H1 (cell line): ENCODE data around the gene SNRNP70. TPM values are rescaled to one million over a fixed set of nuclear protein-coding genes. Genes with fewer than 3 reads are reported as not detected.

Experiments
- CTCF ChIA-PET: fragments of 300-600 bp; sonication (Branson Sonifier 250); formaldehyde crosslinking; loops from one replicate; lab custom pipeline; 2021; ENCODE audit not compliant: partially characterized antibody; lab: Charles Lee
- POLR2A ChIA-PET: fragments of 300-600 bp; sonication (Branson Sonifier 250); formaldehyde crosslinking; loops from one replicate; lab custom pipeline; 2021; ENCODE audit warnings: inconsistent platforms; ENCODE audit not compliant: partially characterized antibody; lab: Charles Lee
- DNase-seq, 2 experiments: peaks; one replicate each; pipeline versions ENCODE4 v3.0.0 to v3.0.0-alpha.2; 2010 to 2022; ENCODE audit warnings: low spot score in 2 of 2, low read depth in 1 of 2, mixed read lengths in 1 of 2
- FAIRE-seq: peaks from 2 replicates; lab custom pipeline; 2011; peaks lifted over from hg19 to GRCh38; lab: Jason Lieb, UNC
- H2AFZ ChIP-seq: 2 replicates; pipeline ENCODE4 v1.8.1; 2012; ENCODE audit warnings: low read length, inconsistent platforms
- H2AK5ac ChIP-seq: 2 replicates; pipeline ENCODE4 v1.6.1; 2013; ENCODE audit warnings: low read depth, low read length
- H2BK120ac ChIP-seq: replicated peaks from 2 replicates; pipeline ENCODE3; 2013; ENCODE audit warnings: low read depth, low read length, inconsistent platforms
- H2BK12ac ChIP-seq: 2 replicates; pipeline ENCODE4 v1.6.1; 2013; ENCODE audit warnings: low read depth, low read length
- H2BK15ac ChIP-seq: 2 replicates; pipeline ENCODE4 v1.6.1; 2013; ENCODE audit warnings: low read length
- H2BK20ac ChIP-seq: 2 replicates; pipeline ENCODE4 v1.6.1; 2013; ENCODE audit warnings: low read length
- H2BK5ac ChIP-seq: 2 replicates; pipeline ENCODE4 v1.6.1; 2013; ENCODE audit warnings: low read depth, low read length
- H3K14ac ChIP-seq: 2 replicates; pipeline ENCODE4 v1.6.1; 2013; ENCODE audit warnings: inconsistent platforms; ENCODE audit not compliant: insufficient read length
- H3K18ac ChIP-seq: 2 replicates; pipeline ENCODE4 v1.6.1; 2013; ENCODE audit warnings: low read length; ENCODE audit errors: extremely low read depth
- H3K23ac ChIP-seq: 2 replicates; pipeline ENCODE4 v1.6.1; 2013; ENCODE audit warnings: inconsistent platforms; ENCODE audit not compliant: insufficient read length
- H3K23me2 ChIP-seq: 2 replicates; pipeline ENCODE4 v1.6.1; 2013; ENCODE audit warnings: low read depth, low read length
- H3K27ac ChIP-seq: 2 replicates; pipeline ENCODE4 v1.6.1; 2011; ENCODE audit warnings: low read depth, low read length, inconsistent platforms
- H3K27me3 ChIP-seq, 4 experiments: replicated peaks in 1 of 4; 1 replicate in 1 of 4; 2 replicates in 3 of 4; pipeline versions ENCODE4 v1.6.1 to v1.8.1; 2011 to 2013; ENCODE audit warnings: low read length in 3 of 4, mild to moderate bottlenecking in 3 of 4, inconsistent platforms in 2 of 4, mixed read lengths in 2 of 4, moderate library complexity in 1 of 4; ENCODE audit not compliant: control insufficient read depth in 3 of 4, insufficient read depth in 3 of 4; ENCODE audit errors: extremely low read depth in 1 of 4
- H3K36me3 ChIP-seq, 4 experiments: 2 replicates each; pipeline versions ENCODE4 v1.6.1 to v1.8.1; 2011 to 2013; ENCODE audit warnings: mild to moderate bottlenecking in 4 of 4, low read length in 3 of 4, moderate library complexity in 2 of 4, control low read depth in 1 of 4, inconsistent platforms in 1 of 4; ENCODE audit not compliant: insufficient read depth in 4 of 4, control insufficient read depth in 2 of 4
- H3K4ac ChIP-seq: replicated peaks from 2 replicates; pipeline ENCODE3; 2013; ENCODE audit warnings: low read length, low read depth, mixed read lengths, inconsistent platforms; ENCODE audit not compliant: insufficient read length
- H3K4me1 ChIP-seq, 4 experiments: replicated peaks in 1 of 4; 1 replicate in 1 of 4; 2 replicates in 3 of 4; pipeline versions ENCODE4 v1.6.1 to v1.8.1; 2011 to 2013; ENCODE audit warnings: low read length in 3 of 4, inconsistent platforms in 2 of 4, mixed read lengths in 1 of 4; ENCODE audit not compliant: insufficient read depth in 4 of 4, control insufficient read depth in 3 of 4
- H3K4me2 ChIP-seq, 2 experiments: 2 replicates each; pipeline versions ENCODE4 v1.6.1 to v1.8.1; 2011 to 2013; ENCODE audit warnings: low read depth in 2 of 2, low read length in 2 of 2, control low read depth in 1 of 2, inconsistent platforms in 1 of 2, mild to moderate bottlenecking in 1 of 2; ENCODE audit not compliant: insufficient read depth in 1 of 2
- H3K4me3 ChIP-seq, 4 experiments: fragments of 200-600, 300-600 bp in 1 of 4; sonication (generic), shearing (Covaris generic), sonication (Bioruptor Twin) in 1 of 4; 2 replicates each; pipeline versions ENCODE4 v1.5.1 to v1.8.1; 2011 to 2016; ENCODE audit warnings: low read length in 4 of 4, low read depth in 3 of 4, control low read depth in 2 of 4, inconsistent platforms in 2 of 4, mild to moderate bottlenecking in 2 of 4, mixed read lengths in 1 of 4, moderate library complexity in 1 of 4; ENCODE audit not compliant: insufficient read depth in 2 of 4; ENCODE audit errors: extremely low read depth in 1 of 4
- H3K56ac ChIP-seq: replicated peaks from 2 replicates; pipeline ENCODE3; 2013; ENCODE audit warnings: low read depth, mild to moderate bottlenecking, mixed read lengths, low read length, inconsistent platforms; ENCODE audit not compliant: insufficient read length
- H3K79me1 ChIP-seq: 2 replicates; pipeline ENCODE4 v1.6.1; 2013; ENCODE audit warnings: low read depth, low read length, control low read depth
- H3K79me2 ChIP-seq, 2 experiments: 2 replicates each; pipeline versions ENCODE4 v1.6.1 to v1.8.1; 2012 to 2013; ENCODE audit warnings: low read length in 2 of 2, mild to moderate bottlenecking in 2 of 2, inconsistent platforms in 1 of 2; ENCODE audit not compliant: insufficient read depth in 2 of 2, control insufficient read depth in 1 of 2
- H3K9ac ChIP-seq, 4 experiments: replicated peaks in 1 of 4; 1 replicate in 1 of 4; 2 replicates in 3 of 4; pipeline versions ENCODE4 v1.6.1 to v1.8.1; 2011 to 2013; ENCODE audit warnings: low read depth in 3 of 4, low read length in 3 of 4, control low read depth in 2 of 4, mild to moderate bottlenecking in 2 of 4, moderate library complexity in 2 of 4, inconsistent platforms in 1 of 4; ENCODE audit errors: extremely low read depth in 1 of 4
- H3K9me3 ChIP-seq, 2 experiments: 2 replicates each; pipeline versions ENCODE4 v1.6.1 to v1.8.1; 2012 to 2013; ENCODE audit warnings: mild to moderate bottlenecking in 2 of 2, moderate library complexity in 2 of 2, control low read depth in 1 of 2, inconsistent platforms in 1 of 2, low read depth in 1 of 2, low read length in 1 of 2, mixed read lengths in 1 of 2; ENCODE audit not compliant: insufficient read depth in 2 of 2
- H4K20me1 ChIP-seq, 2 experiments: replicated peaks in 1 of 2; 2 replicates each; pipeline versions ENCODE3 to v1.8.1; 2011 to 2013; ENCODE audit warnings: inconsistent platforms in 2 of 2, low read length in 2 of 2, mild to moderate bottlenecking in 1 of 2; ENCODE audit not compliant: insufficient read depth in 2 of 2, control insufficient read depth in 1 of 2
- H4K5ac ChIP-seq: 2 replicates; pipeline ENCODE4 v1.6.1; 2013; ENCODE audit warnings: low read length, low read depth, mixed read lengths, inconsistent platforms; ENCODE audit not compliant: insufficient read length
- H4K8ac ChIP-seq: 2 replicates; pipeline ENCODE4 v1.8.0; 2013; ENCODE audit warnings: mild to moderate bottlenecking, moderate library complexity, low read length, inconsistent platforms; ENCODE audit not compliant: insufficient read depth; ENCODE audit errors: extremely low read depth
- H4K91ac ChIP-seq: replicated peaks from 2 replicates; pipeline ENCODE3; 2013; ENCODE audit warnings: low read length, mixed read lengths, inconsistent platforms; ENCODE audit not compliant: insufficient read length
- ASH2L ChIP-seq: fragments of 200-600, 300-600 bp; sonication (generic); IDR thresholded peaks from one replicate; pipeline ENCODE4 v1.7.1; 2017; ENCODE audit warnings: low read length
- BRCA1 ChIP-seq: IDR thresholded peaks from 2 replicates; pipeline ENCODE4 v1.6.1; 2012; ENCODE audit warnings: low read depth, low read length, improper control_type of control experiment
- CBX8 ChIP-seq: fragments of 300-800, 300-1000 bp; sonication (generic); IDR thresholded peaks from 2 replicates; pipeline ENCODE4 v1.7.1; 2016; ENCODE audit warnings: low read depth, low read length, borderline replicate concordance
- NANOG ChIP-seq: IDR thresholded peaks from 2 replicates; pipeline ENCODE4 v1.6.1; 2011; ENCODE audit warnings: low read length, low read depth, mild to moderate bottlenecking, inconsistent platforms; ENCODE audit not compliant: insufficient read depth, poor library complexity, severe bottlenecking
- NRF1 ChIP-seq: IDR thresholded peaks from 2 replicates; pipeline ENCODE4 v1.6.1; 2011; ENCODE audit warnings: mild to moderate bottlenecking, low read depth, low read length, improper control_type of control experiment
- POU5F1 ChIP-seq: IDR thresholded peaks from 2 replicates; pipeline ENCODE4 v1.6.1; 2011; ENCODE audit warnings: low read depth, mild to moderate bottlenecking, low read length, moderate library complexity
- RXRA ChIP-seq: IDR thresholded peaks from 2 replicates; pipeline ENCODE4 v1.6.1; 2011; ENCODE audit warnings: low read depth, mild to moderate bottlenecking, low read length, moderate library complexity; ENCODE audit not compliant: insufficient read depth
- SIN3A ChIP-seq, 2 experiments: IDR thresholded peaks in 1 of 2; conservative IDR thresholded peaks in 1 of 2; 2 replicates each; pipeline ENCODE4 v1.6.1; 2011 to 2012; ENCODE audit warnings: low read length in 2 of 2, improper control_type of control experiment in 1 of 2, low read depth in 1 of 2, mild to moderate bottlenecking in 1 of 2
- SIRT6 ChIP-seq: IDR thresholded peaks from one replicate; pipeline ENCODE4 v1.7.1; 2012; ENCODE audit warnings: low read length, inconsistent platforms
- SUZ12 ChIP-seq: fragments of 200-600 bp; sonication (generic); IDR thresholded peaks from 2 replicates; pipeline ENCODE4 v1.6.1; 2012; ENCODE audit warnings: mild to moderate bottlenecking, inconsistent platforms, low read length, moderate library complexity, mixed read lengths
- TEAD4 ChIP-seq: IDR thresholded peaks from 2 replicates; pipeline ENCODE4 v1.6.1; 2012; ENCODE audit warnings: low read depth, low read length, inconsistent platforms, mixed read lengths
- WGBS, 2 experiments: shearing (Covaris generic) in 1 of 2; methylation state at CpG; one replicate each; pipeline versions ENCODE4 v1.1.6 to v1.1.7; 2013 to 2015; ENCODE audit warnings: low lambda C conversion rate in 2 of 2, mixed read lengths in 2 of 2, inconsistent platforms in 1 of 2, low coverage in 1 of 2, missing lambda C conversion rate in 1 of 2; ENCODE audit not compliant: insufficient replicate concordance in 2 of 2, insufficient coverage in 1 of 2, insufficient read length in 1 of 2; ENCODE audit errors: extremely low coverage in 1 of 2, missing lambda C conversion rate in 1 of 2; 5-methylcytosine and 5-hydroxymethylcytosine counted together
- polyA plus RNA-seq, 7 experiments: library from polyadenylated mRNA; depleted of rRNA in 3 of 7; stranded (reverse) in 5 of 7; unstranded in 2 of 7; fragments of >200 nt in 5 of 7; fragments of 200-250 nt in 2 of 7; gene quantifications; 1 replicate in 5 of 7; 2 replicates in 1 of 7; 4 replicates in 1 of 7; pipeline versions ENCODE4 v1.2.1 to v1.2.3, GENCODE V29; 2011 to 2013; ENCODE audit warnings: missing spikeins in 2 of 7, mixed read lengths in 2 of 7
- total RNA-seq: library from RNA; stranded (reverse); fragmentation: NEBNext Ultra II Directional; extraction: Animal tissue kit (Norgen Biotek cat#: 25700); gene quantifications from 2 replicates; pipeline ENCODE4 v1.2.1, GENCODE V29; 2021
- TF ChIP-seq, protein P1 (sequence below): IDR thresholded peaks from 2 replicates; pipeline ENCODE4 v1.6.1; 2011; ENCODE audit warnings: low read depth, mild to moderate bottlenecking, low read length; ENCODE audit not compliant: insufficient read depth

The SNRNP70 gene
- total and polyA plus RNA-seq, 2 of the 8 experiments (the other 6 are each of a cell fraction or from before 2014, with no cell fraction given) = 231 to 235 TPM

DNA sequence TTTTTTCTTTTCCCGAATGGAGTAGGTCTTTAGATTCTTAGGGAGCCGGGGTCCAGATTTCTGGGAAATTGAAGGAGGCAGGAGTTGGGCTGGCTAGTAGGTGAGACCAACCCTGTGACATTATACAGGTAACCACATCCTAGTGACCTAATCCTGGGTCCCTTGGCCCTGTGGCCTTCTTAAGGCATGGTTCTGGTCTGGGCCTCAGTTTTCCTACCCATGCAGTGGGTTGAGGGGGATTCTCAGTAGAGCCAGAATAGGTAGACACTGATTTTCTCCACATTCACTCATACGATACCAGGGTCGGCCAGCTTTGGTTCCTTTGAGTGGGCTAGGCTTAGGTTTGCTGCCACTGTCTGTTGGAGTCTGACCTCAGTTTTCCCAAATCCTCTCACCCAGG lies 41.3 kb downstream of the SNRNP70 start:
- Histone ChIP-seq H3K9ac (no peak overlapping the region), H3K9me3 (no peaks in the 10 kb centered on the region), H3K27me3 (no peaks in the 10 kb centered on the region; a peak in 2 of 7 replicates), H4K20me1 (peaks cover 0 to 2% of the 10 kb centered on the region in 2 experiments), H3K79me1 (no peaks in the 10 kb centered on the region), H2BK120ac (no peak overlapping the region), H3K14ac (no peak overlapping the region), H2AK5ac (no peak overlapping the region), H3K4me2 (no peak overlapping the region; a peak in 1 of 4 replicates), H3K23me2 (peaks cover 9% of the 10 kb centered on the region), H3K56ac (no peak overlapping the region), H3K4me1 (peaks cover 0 to 13% (median 8%) of the 10 kb centered on the region in 4 experiments; a peak in 6 of 7 replicates), H3K27ac (no peak overlapping the region), H3K4ac (no peak overlapping the region), H2BK12ac (no peak overlapping the region), H4K5ac (no peak overlapping the region), H2AFZ (no peak overlapping the region), H2BK15ac (no peak overlapping the region), H4K91ac (no peak overlapping the region), H3K79me2 (no peaks in the 10 kb centered on the region), H2BK20ac (no peak overlapping the region), H2BK5ac (no peak overlapping the region), H3K36me3 (peaks cover 0 to 3% (median 0%) of the 10 kb centered on the region in 4 experiments; a peak in 1 of 8 replicates), H4K8ac (no peak overlapping the region; the same call in 1 of the 2 replicates), H3K4me3 (no peak overlapping the region), H3K18ac (no peak overlapping the region), H3K23ac (no peak overlapping the region)
- DNase-seq (no peak), FAIRE-seq (no peak)
- WGBS, 2 experiments = 86% methylated on average over 4 of the region's 4 CpGs; no CpG with 5 or more reads in 1 of the 2 experiments
- CTCF ChIA-PET = interaction anchor here (1.2 to 1.4 kb wide), 2 partner anchors 22 to 29 kb away, joined by 3 read pairs; partner anchors contain the start of gene HRC
- POLR2A ChIA-PET = interaction anchor here (0.8 to 3.6 kb wide), 4 partner anchors 12 to 84 kb away, joined by 3 to 13 read pairs (median 6); partner anchors contain the start of gene LIN7B
- TF ChIP-seq SIRT6 = no peak
- TF ChIP-seq NANOG = no peak
- no peak for TF ChIP-seq BRCA1
- no peak for TF ChIP-seq RXRA
- TF ChIP-seq, protein P1, sequence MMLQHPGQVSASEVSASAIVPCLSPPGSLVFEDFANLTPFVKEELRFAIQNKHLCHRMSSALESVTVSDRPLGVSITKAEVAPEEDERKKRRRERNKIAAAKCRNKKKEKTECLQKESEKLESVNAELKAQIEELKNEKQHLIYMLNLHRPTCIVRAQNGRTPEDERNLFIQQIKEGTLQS = no peak
- TF ChIP-seq NRF1 = no peak
- TF ChIP-seq SIN3A (conservative IDR thresholded peaks at IDR 0.05 in 1 of 2, IDR thresholded peaks at IDR 0.05 in 1 of 2; ENCODE audit: low read depth in 1 of 2, low read length in 2 of 2) = no peak
- no peak for TF ChIP-seq SUZ12
- TF ChIP-seq ASH2L = no peak
- TF ChIP-seq CBX8 = no peak
- no peak for TF ChIP-seq TEAD4
- TF ChIP-seq POU5F1 = no peak
